H9 (cell line): Measurements from ENCODE around the gene ABCG1. TPM values are rescaled to one million over a fixed set of nuclear protein-coding genes. Genes with fewer than 3 reads are reported as not detected.

ENCODE experiments used
- DNase-seq: peaks from one replicate; pipeline ENCODE4 v3.0.0-alpha.2; 2017
- H2AFZ ChIP-seq: one replicate; pipeline ENCODE4 v1.6.1; 2013; ENCODE audit warnings: mild to moderate bottlenecking, low read length, control low read depth, moderate library complexity
- H2AK5ac ChIP-seq: 2 replicates; pipeline ENCODE4 v1.6.1; 2013; ENCODE audit warnings: low read length, control low read depth, mixed read lengths; ENCODE audit not compliant: insufficient read length
- H2BK120ac ChIP-seq: one replicate; pipeline ENCODE4 v1.6.1; 2013; ENCODE audit warnings: low read depth, mild to moderate bottlenecking, low read length, control low read depth, inconsistent platforms; ENCODE audit not compliant: poor library complexity, severe bottlenecking
- H2BK12ac ChIP-seq: 2 replicates; pipeline ENCODE4 v1.6.1; 2013; ENCODE audit warnings: low read length, control low read depth, mixed read lengths, low read depth; ENCODE audit not compliant: insufficient read length
- H2BK15ac ChIP-seq: 2 replicates; pipeline ENCODE4 v1.6.1; 2013; ENCODE audit warnings: low read depth, low read length, control low read depth
- H2BK20ac ChIP-seq: one replicate; pipeline ENCODE4 v1.6.1; 2013; ENCODE audit warnings: low read depth, mild to moderate bottlenecking, low read length, control low read depth, inconsistent platforms; ENCODE audit not compliant: poor library complexity, severe bottlenecking
- H2BK5ac ChIP-seq: 2 replicates; pipeline ENCODE4 v1.6.1; 2013; ENCODE audit warnings: low read length, control low read depth, mixed read lengths; ENCODE audit not compliant: insufficient read length
- H3K14ac ChIP-seq: 2 replicates; pipeline ENCODE4 v1.6.1; 2013; ENCODE audit warnings: low read length, control low read depth; ENCODE audit not compliant: insufficient read depth
- H3K18ac ChIP-seq: 2 replicates; pipeline ENCODE4 v1.6.1; 2013; ENCODE audit warnings: low read depth, mild to moderate bottlenecking, mixed read lengths, low read length, control low read depth; ENCODE audit not compliant: insufficient read length
- H3K23ac ChIP-seq: 2 replicates; pipeline ENCODE4 v1.6.1; 2013; ENCODE audit warnings: low read length, control low read depth, mixed read lengths, low read depth; ENCODE audit not compliant: insufficient read length
- H3K23me2 ChIP-seq: 2 replicates; pipeline ENCODE4 v1.6.1; 2013; ENCODE audit warnings: low read depth, mild to moderate bottlenecking, mixed read lengths, low read length, control low read depth; ENCODE audit not compliant: insufficient read length, poor library complexity, severe bottlenecking
- H3K27ac ChIP-seq: 2 replicates; pipeline ENCODE4 v1.5.1; 2013; ENCODE audit warnings: low read length, control low read depth, mixed read lengths, low read depth; ENCODE audit not compliant: insufficient read length
- H3K27me3 ChIP-seq: 2 replicates; pipeline ENCODE4 v1.6.1; 2013; ENCODE audit warnings: low read length, control low read depth, inconsistent platforms; ENCODE audit not compliant: insufficient read depth
- H3K4ac ChIP-seq: 2 replicates; pipeline ENCODE4 v1.6.1; 2013; ENCODE audit warnings: low read depth, mild to moderate bottlenecking, control low read depth, inconsistent platforms, low read length, moderate library complexity
- H3K4me1 ChIP-seq: 2 replicates; pipeline ENCODE4 v1.6.1; 2013; ENCODE audit warnings: low read length, control low read depth, inconsistent platforms; ENCODE audit not compliant: insufficient read depth
- H3K4me2 ChIP-seq: 2 replicates; pipeline ENCODE4 v1.6.1; 2013; ENCODE audit warnings: low read length, control low read depth, mixed read lengths; ENCODE audit not compliant: insufficient read length, insufficient read depth
- H3K56ac ChIP-seq: 2 replicates; pipeline ENCODE4 v1.6.1; 2013; ENCODE audit warnings: low read depth, mild to moderate bottlenecking, mixed read lengths, low read length, control low read depth; ENCODE audit not compliant: insufficient read length
- H3K79me1 ChIP-seq: 2 replicates; pipeline ENCODE4 v1.6.1; 2013; ENCODE audit warnings: low read depth, mild to moderate bottlenecking, moderate library complexity, low read length, control low read depth, inconsistent platforms; ENCODE audit not compliant: insufficient read depth, poor library complexity, severe bottlenecking
- H3K79me2 ChIP-seq: 2 replicates; pipeline ENCODE4 v1.6.1; 2013; ENCODE audit warnings: low read length, control low read depth, inconsistent platforms; ENCODE audit not compliant: insufficient read depth
- H3K9ac ChIP-seq: 2 replicates; pipeline ENCODE4 v1.6.1; 2013; ENCODE audit warnings: low read length, control low read depth, mixed read lengths; ENCODE audit not compliant: insufficient read length; ENCODE audit errors: extremely low read depth
- H3K9me3 ChIP-seq: one replicate; pipeline ENCODE4 v1.6.1; 2013; ENCODE audit warnings: low read depth, low read length, inconsistent platforms; ENCODE audit not compliant: control insufficient read depth
- H3T11ph ChIP-seq: one replicate; pipeline ENCODE4 v1.6.1; 2013; ENCODE audit warnings: mild to moderate bottlenecking, low read length, control low read depth, inconsistent platforms
- H4K20me1 ChIP-seq: one replicate; pipeline ENCODE4 v1.6.1; 2013; ENCODE audit not compliant: control insufficient read depth, insufficient read length, insufficient read depth
- H4K5ac ChIP-seq: 2 replicates; pipeline ENCODE4 v1.6.1; 2013; ENCODE audit warnings: low read depth, mild to moderate bottlenecking, mixed read lengths, low read length, control low read depth; ENCODE audit not compliant: insufficient read length
- H4K8ac ChIP-seq: replicated peaks from 2 replicates; pipeline ENCODE4 v1.6.1; 2013; ENCODE audit warnings: low read length, control low read depth, mixed read lengths, low read depth; ENCODE audit not compliant: insufficient read length
- H4K91ac ChIP-seq: 2 replicates; pipeline ENCODE4 v1.6.1; 2013; ENCODE audit warnings: low read depth, mild to moderate bottlenecking, moderate library complexity, mixed read lengths, low read length, control low read depth; ENCODE audit not compliant: insufficient read length
- H3K27ac Mint-ChIP-seq, 3 experiments: 2 replicates in 2 of 3; 3 replicates in 1 of 3; pipeline ENCODE4 v1.8.0; 2020 to 2021; ENCODE audit warnings: mixed read lengths in 3 of 3, mild to moderate bottlenecking in 1 of 3, moderate library complexity in 1 of 3
- H3K27me3 Mint-ChIP-seq: 2 replicates; pipeline ENCODE4 v1.8.0; 2021; ENCODE audit warnings: low read depth, mild to moderate bottlenecking, moderate library complexity, mixed read lengths
- H3K36me3 Mint-ChIP-seq, 3 experiments: 2 replicates in 2 of 3; 3 replicates in 1 of 3; pipeline ENCODE4 v1.8.0; 2020 to 2021; ENCODE audit warnings: low read depth in 3 of 3, mixed read lengths in 3 of 3; ENCODE audit not compliant: insufficient read depth in 1 of 3
- H3K4me1 Mint-ChIP-seq, 2 experiments: 2 replicates each; pipeline ENCODE4 v1.8.0; 2020; ENCODE audit warnings: mixed read lengths in 2 of 2
- H3K4me3 Mint-ChIP-seq, 2 experiments: 2 replicates in 1 of 2; 3 replicates in 1 of 2; pipeline ENCODE4 v1.8.0; 2020 to 2021; ENCODE audit warnings: mild to moderate bottlenecking in 2 of 2, mixed read lengths in 2 of 2, moderate library complexity in 1 of 2
- H3K9me3 Mint-ChIP-seq, 2 experiments: 2 replicates in 1 of 2; 3 replicates in 1 of 2; pipeline ENCODE4 v1.8.0; 2020; ENCODE audit warnings: mild to moderate bottlenecking in 2 of 2, mixed read lengths in 2 of 2, moderate library complexity in 1 of 2
- WGBS: extraction: QIAGEN DNeasy Blood & Tissue Kit; methylation state at CpG from one replicate; pipeline ENCODE4 v1.1.7; 2013; ENCODE audit warnings: missing lambda C conversion rate, low lambda C conversion rate, mixed read lengths; ENCODE audit not compliant: insufficient read length; ENCODE audit errors: extremely low coverage; 5-methylcytosine and 5-hydroxymethylcytosine counted together
- total RNA-seq: library from RNA; stranded (reverse); gene quantifications from 2 replicates; pipeline ENCODE4 v1.2.1, GENCODE V29; 2021
- TF ChIP-seq, protein P1 (sequence below): fragments of 200-600 bp; sonication (generic); conservative IDR thresholded peaks from 3 replicates; pipeline ENCODE4 v1.8.0; 2021; ENCODE audit warnings: antibody characterized with exemption, mild to moderate bottlenecking

Gene ABCG1
- total RNA-seq, 1 experiment from 2014 or later: 0.83 TPM

DNA sequence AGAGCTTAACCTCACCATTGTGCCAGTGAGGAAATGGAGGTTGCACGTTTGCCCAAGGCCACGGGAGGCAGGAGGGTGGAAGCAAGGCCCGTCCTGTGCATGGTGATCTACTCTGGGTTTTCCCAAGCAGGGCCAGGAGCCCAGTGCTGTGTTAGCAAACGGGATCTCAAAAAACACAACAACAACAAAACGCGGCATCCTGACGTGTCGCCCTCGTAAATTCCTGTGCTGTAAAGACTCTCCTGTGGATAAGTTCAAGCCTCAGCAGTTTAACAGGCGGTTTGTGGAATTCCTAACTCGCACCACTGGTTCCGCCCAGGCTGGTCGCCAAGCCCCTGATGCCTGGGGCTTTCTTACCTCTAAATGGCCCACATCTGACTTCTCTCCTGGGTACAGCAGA is 57.1 kb downstream of the ABCG1 start:
- H3K79me1 ChIP-seq: no peaks in the 10 kb centered on the region
- no peaks in the 10 kb centered on the region for H3K27me3 Mint-ChIP-seq
- H3K36me3 Mint-ChIP-seq: no peaks in the 10 kb centered on the region
- H2BK120ac ChIP-seq: no peak overlapping the region
- H3K14ac ChIP-seq: no peak overlapping the region
- no peak overlapping the region for H3K27ac ChIP-seq
- TF ChIP-seq, protein P1, sequence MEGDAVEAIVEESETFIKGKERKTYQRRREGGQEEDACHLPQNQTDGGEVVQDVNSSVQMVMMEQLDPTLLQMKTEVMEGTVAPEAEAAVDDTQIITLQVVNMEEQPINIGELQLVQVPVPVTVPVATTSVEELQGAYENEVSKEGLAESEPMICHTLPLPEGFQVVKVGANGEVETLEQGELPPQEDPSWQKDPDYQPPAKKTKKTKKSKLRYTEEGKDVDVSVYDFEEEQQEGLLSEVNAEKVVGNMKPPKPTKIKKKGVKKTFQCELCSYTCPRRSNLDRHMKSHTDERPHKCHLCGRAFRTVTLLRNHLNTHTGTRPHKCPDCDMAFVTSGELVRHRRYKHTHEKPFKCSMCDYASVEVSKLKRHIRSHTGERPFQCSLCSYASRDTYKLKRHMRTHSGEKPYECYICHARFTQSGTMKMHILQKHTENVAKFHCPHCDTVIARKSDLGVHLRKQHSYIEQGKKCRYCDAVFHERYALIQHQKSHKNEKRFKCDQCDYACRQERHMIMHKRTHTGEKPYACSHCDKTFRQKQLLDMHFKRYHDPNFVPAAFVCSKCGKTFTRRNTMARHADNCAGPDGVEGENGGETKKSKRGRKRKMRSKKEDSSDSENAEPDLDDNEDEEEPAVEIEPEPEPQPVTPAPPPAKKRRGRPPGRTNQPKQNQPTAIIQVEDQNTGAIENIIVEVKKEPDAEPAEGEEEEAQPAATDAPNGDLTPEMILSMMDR: no peak
- no peak overlapping the region for H3K27ac Mint-ChIP-seq
- no peak overlapping the region for H3K56ac ChIP-seq
- no peak overlapping the region for H2BK12ac ChIP-seq
- no peaks in the 10 kb centered on the region for H3K79me2 ChIP-seq
- no peak overlapping the region for H2BK5ac ChIP-seq
- no peak overlapping the region for H3K23ac ChIP-seq
- H4K8ac ChIP-seq: no peak overlapping the region
- no peak overlapping the region for H3K9ac ChIP-seq
- no peaks in the 10 kb centered on the region for H3K9me3 ChIP-seq
- no peak overlapping the region for H3T11ph ChIP-seq
- peaks cover 5 to 9% of the 10 kb centered on the region in 2 experiments; a peak in 3 of 4 replicates for H3K4me1 Mint-ChIP-seq
- H3K27me3 ChIP-seq: no peaks in the 10 kb centered on the region; the same call in 1 of the 2 replicates
- H3K9me3 Mint-ChIP-seq: no peaks in the 10 kb centered on the region
- no peak overlapping the region for H2AK5ac ChIP-seq
- no peak overlapping the region for H4K91ac ChIP-seq
- no CpG with 5 or more reads among the region's 13 CpGs for WGBS
- H3K18ac ChIP-seq: no peak overlapping the region
- no peak overlapping the region for H2BK20ac ChIP-seq
- H3K4me1 ChIP-seq: no peaks in the 10 kb centered on the region
- no peaks in the 10 kb centered on the region for H3K23me2 ChIP-seq
- H3K4ac ChIP-seq: no peak overlapping the region
- no peak overlapping the region for H3K4me2 ChIP-seq
- DNase-seq: no peak
- H3K4me3 Mint-ChIP-seq: no peak overlapping the region
- H2BK15ac ChIP-seq: no peak overlapping the region
- H4K5ac ChIP-seq: no peak overlapping the region
- H4K20me1 ChIP-seq: no peaks in the 10 kb centered on the region
- H2AFZ ChIP-seq: no peak overlapping the region
